GM21360 (cell line): ENCODE measurements around the gene C11orf52.
"Not testable (repeated sequence)": the region's sequence is repeated elsewhere in the genome, so short reads cannot be mapped to it uniquely, and the experiment has no call there.

Source experiments
- ATAC-seq: cut with Tn5 transposase; IDR thresholded peaks from one replicate; pipeline ENCODE4 v1.9.1; 2021; ENCODE audit warnings: mild to moderate bottlenecking, moderate library complexity; ENCODE audit not compliant: unreplicated experiment

C11orf52 gene, protein sequence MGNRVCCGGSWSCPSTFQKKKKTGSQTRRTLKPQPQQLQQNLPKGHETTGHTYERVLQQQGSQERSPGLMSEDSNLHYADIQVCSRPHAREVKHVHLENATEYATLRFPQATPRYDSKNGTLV

DNA sequence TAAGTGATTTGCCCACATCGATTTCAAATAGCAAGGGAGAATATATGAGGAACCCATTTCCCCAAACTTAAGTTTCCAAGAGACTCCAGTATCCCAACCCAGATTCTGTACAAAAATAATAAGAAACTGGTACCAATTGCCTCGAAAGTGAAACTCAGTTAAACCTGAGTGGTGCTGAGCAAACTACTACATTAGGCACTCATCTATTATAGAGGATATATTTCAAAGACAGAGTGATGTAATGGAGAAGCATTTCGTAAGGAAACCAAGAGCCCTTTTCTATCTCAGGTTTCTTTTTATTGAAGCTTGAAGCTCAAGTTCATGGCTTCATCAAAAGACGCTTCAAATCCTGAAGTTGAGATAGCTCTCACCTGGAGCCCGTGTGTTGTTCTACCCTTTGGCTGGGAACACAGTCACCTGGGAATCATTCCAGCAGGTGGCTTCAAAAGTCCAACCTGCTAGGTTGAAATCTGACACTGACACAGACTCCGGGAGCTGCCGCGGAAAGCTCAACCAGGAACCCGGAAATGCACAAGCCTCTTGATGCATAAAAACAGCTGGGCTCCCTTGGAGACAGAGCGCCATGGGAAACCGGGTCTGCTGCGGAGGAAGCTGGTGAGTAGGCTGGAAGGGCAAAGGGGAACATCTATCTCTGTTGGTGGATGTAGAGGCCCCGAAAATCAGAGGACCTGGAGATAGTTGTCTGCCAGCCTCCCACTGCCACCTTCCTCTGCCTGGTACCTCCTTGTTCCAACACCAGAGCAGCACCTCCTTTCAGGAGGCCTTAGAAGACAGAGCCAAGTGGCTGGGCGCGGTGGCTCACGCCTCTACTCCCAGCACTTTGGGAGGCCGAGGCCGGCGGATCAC, at the start of gene C11orf52:
C11orf52 (plus strand) TSS at position 524 of the 867 bp plus-strand sequence; CDS start at position 584, 60 bp downstream.
- ATAC-seq: no peak

DNA sequence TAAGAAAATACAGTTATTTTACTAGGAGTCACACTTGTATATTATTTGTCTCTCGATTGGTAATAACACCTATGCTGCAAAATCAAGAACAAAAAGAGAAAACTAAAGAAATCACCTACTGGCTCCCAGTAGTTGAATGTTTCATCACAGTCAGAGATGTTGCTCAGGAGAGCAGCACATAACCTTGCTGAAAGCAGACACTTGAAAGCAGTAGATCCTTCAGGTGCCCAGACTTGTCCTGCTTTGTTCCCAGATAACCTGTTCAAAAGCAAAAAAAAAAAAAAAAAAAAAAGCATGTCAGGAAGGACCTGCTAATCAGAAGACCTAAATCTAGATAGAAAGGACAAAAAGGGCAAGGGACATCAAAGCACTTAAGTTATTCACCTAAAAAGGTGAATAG, 48.6 kb upstream of the C11orf52 start:
- no peak for ATAC-seq

DNA sequence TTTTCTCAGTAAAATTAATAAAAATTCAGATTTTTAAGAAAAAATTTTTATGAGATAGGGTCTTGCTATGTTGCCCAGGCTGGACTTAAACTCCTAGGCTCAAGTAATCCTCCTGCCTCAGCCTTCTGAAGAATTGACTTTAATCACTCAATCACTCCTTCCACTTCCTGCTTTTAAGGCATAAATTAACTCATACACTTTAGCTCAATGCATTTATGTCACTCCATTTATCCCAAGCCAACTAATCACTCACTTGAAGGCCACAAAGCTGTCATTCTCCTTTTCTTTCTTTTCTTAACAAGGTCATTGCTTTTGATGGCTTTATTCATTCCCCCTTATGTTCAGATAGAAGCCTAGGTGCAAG, 48.2 kb upstream of the C11orf52 start:
- peak; percentile 13 for ATAC-seq

DNA sequence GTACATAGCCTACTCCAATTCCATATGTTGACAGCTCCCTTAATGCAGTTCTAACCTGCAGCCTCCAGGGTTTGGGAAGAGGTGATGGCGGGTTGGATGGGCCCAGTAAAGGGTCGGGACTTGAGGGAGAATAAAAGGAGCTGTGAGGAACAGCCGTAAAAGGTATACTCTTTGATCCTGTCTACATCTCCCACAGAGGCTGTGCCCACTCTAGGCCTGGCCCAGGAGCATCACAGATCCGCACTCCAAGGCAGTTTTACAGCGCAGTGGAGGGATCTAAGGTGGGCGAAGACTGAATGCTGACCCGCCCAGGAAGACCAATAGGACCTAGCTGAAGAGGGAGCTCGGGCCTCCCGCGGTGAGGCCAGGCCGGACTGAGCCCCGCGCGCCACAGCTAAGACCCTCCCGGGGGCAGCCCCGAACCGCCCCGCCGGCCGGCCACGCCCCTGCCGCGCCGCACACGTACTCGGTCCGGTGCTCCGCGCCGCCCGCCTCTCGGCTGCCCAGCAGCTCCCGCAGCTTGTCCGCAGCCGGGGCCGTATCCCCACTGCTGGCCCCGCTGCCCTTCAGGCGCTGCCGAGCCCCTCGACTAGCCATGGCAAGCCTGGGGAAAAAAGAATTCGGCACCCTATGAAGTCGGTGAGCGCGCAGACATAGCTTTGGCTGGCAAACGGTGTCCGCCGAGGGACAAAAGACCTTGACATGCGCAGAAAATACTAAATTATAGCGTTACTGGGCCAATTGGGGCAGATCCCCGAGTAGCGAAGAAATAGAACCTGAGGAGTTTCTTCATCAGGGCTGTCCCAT, 47.6 kb upstream of the C11orf52 start, which contains the start of gene ALG9:
ALG9 (minus strand) TSS at position 696 of the 807 bp plus-strand sequence; CDS start at position 597, 99 bp downstream.
- ATAC-seq: peak; percentile 82

DNA sequence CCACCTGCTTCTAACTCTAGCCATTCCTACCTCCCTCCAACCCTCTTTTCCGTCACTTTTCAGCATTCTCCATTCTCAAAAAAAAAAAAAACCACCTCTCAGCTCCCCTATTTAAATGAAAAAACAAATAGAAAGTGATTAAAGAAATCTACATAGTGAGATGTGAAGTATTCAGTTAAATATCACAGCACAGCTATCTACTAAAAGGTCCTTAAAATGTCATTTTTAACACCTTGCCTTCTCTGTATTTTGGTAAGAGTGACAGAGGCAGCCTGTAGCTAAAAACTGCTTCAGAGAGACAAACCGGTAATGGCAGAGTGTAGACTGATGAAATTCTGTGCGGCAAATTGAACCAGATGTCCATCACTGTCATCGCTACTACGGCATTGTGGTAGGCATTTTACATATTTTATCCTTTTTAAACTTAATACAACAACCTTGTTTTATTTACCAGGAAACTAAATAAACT, 47.0 kb upstream of the C11orf52 start:
- no peak for ATAC-seq

DNA sequence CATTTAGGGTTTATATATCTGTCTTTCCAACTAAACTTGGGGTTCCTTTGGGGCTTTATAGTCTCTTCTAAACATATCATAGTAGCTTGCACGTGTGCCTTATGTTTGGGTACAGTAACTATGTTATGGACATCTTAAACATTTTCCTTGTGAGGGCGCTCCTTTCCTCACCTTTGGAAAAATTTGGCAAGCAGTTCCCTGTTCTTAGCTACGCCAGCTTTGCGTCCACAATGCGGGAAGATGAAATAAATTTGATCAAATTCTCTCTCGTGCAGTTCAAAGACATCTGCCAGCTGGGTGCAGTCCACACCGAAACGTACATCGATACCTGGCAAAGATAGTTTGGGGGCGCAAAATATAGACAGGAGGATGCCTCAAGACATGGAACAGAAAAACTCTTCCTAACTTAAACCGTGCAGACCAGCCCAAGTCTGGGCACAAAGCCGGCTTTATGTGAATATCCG, 40.3 kb upstream of the C11orf52 start:
- no peak for ATAC-seq

DNA sequence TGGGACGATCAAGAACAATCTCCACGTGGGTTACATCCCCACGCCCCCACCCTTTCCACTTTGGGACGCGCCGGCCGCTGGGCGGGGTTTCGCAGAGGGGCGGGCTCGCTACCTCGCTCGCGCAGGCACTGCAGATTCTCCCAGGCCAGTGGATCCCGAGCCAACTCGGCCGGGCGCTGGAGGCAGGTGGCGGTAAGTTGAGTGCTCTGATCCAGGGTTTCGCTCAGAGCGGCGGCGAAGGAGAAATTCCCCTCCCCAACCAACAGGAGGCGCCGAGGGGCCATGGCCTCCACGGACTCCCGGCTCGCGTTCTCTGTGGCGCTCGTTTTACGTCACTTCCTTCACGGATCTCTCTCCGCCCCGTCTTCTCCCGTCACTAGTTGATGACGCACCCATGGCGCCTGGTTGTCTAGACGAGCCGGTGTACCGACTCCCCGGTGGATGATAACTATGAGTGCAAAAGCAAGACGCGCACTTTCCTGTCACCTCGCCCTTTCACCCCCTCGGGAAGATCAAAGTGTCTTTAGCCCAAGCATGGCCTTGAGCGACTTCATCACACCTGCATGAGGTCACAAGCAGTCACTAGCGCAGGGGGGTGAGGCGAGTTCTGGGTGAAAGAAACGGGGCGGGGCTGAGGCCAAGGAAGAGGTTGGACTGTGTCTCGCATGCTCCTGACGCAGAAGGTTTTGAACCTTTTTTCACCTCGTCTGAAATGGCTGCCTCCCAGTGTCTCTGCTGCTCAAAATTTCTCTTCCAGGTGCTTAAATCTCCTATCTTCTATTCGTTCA, 39.7 kb upstream of the C11orf52 start, which contains the start of the genes CFAP68 and FDXACB1:
CFAP68 (plus strand) TSS at position 693 of the 788 bp plus-strand sequence; CDS start at position 713, 20 bp downstream.
FDXACB1 (minus strand) TSS at position 317 of the 788 bp plus-strand sequence; CDS start at position 284, 33 bp downstream.
- peak; percentile 88 for ATAC-seq

DNA sequence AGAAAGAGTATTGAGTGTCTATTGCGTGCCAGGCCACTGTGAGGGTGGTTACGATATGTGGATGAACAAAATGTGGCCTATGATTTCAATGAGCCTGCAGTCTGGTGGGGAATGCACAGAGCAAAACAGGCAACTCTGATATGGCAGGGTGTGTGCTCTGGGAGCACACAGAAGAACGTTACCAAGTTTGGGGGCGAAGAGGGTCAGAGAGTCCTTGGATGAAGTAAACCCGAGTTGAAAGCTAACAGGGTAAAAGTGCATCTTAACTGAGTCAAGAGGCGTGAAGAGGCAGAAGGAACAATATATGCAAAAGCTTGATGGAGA, 39.1 kb upstream of the C11orf52 start:
- ATAC-seq: no peak

DNA sequence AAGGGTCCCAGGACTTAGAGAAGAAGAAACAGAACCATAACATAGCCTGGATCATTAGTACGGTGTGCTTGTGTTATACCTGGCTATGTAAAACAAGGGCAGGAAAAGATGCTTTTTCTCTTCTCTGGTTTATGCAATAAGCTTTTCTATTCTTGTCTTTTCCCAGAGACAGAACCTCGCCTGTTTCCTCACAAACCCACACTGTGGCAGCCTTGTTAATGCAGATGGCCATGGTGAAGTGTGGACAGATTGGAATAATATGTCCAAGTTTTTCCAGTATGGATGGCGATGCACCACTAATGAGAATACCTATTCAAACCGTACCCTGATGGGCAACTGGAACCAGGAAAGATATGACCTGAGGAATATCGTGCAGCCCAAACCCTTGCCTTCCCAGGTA, 36.5 kb upstream of the C11orf52 start:
- no peak for ATAC-seq

DNA sequence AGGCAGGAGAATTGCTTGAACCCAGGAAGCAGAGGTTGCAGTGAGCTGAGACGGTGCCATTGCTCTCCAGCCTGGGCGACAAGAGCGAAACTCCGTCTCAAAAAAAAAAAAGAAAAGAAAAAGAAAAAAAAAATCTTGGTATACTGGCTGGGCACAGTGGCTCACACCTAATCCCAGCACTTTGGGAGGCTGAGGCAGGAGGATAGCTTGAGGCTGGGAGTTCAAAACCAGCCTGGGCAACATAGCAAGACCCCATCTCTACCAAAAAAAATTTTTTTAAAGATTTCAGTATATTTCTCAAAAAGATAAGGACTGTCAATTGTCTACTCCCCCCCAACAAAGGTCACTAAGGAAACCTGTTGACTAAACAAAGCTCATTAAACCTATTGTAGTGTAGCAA, 33.7 kb upstream of the C11orf52 start:
- not testable (repeated sequence) for ATAC-seq

DNA sequence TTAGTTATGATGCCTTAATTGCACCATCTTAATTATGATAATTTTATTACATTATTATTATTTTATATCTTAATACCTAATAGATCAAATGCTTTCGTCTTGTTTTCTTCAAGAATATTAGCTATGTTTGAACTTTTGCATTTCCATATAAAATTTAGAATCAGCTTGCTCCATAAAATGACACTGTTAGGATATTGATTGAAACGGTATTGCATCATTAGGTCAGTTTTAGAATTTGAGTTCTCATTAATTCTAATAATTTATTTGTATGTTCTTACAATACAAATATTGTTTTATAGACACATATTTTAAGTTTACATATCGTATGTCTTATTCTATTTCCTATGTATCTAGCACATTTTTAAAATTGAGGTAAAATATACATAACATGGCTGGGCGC, 32.7 kb upstream of the C11orf52 start:
- no peak for ATAC-seq

DNA sequence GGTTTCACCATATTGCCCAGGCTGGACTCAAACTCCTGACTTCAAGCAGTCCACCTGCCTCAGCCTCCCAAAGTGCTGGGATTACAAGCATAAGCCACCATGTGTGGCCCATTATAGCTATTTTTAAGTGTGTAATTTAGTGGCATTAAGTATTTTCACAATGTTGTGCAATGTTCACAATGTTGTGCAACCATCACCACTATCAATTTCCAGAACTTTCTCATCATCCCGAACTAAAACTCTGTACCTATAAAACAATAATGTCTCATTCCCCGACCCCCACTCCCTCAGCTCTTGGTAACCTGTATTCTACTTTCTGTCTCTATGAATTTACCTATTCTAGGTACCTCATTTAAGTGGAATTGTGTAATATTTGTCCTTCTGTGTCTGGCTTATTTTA, 31.9 kb upstream of the C11orf52 start:
- no peak for ATAC-seq

DNA sequence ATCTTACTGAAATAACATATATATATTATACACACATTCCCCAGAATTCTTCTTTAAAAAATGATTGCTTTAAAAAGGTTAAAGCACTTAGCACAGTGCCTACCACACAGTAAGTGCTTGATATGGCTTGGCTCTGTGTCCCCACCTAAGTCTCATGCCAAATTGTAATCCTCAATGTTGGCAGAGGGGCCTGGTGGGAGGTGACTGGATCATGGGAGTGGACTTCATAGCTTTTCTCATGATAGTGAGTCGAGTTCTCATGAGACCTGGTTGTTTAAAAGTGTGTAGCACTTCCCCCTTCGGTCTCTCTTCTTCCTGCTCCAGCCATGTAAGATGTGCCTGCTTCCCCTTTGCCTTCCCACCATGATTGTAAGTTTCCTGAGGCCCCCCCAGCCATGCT, 13.3 kb upstream of the C11orf52 start:
- ATAC-seq: no peak

DNA sequence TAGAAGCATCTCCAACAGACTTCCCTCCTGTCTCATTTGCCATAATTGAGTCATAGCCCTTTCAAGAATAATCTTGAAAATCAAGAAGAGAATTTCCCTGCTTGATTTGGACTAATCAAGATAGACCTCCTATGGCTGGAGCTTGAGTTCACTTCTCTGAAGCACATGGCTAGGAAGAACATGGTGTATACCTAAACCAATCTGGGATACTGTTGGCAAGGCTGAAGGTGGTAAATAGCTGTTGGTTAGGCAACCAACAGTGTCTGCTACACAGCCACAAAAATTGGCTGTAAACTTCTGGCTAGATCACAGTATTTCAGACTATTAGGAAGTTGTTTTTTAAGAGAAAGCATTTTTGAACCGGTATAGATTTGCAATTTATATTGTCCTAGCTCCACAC, 12.0 kb upstream of the C11orf52 start:
- no peak for ATAC-seq

DNA sequence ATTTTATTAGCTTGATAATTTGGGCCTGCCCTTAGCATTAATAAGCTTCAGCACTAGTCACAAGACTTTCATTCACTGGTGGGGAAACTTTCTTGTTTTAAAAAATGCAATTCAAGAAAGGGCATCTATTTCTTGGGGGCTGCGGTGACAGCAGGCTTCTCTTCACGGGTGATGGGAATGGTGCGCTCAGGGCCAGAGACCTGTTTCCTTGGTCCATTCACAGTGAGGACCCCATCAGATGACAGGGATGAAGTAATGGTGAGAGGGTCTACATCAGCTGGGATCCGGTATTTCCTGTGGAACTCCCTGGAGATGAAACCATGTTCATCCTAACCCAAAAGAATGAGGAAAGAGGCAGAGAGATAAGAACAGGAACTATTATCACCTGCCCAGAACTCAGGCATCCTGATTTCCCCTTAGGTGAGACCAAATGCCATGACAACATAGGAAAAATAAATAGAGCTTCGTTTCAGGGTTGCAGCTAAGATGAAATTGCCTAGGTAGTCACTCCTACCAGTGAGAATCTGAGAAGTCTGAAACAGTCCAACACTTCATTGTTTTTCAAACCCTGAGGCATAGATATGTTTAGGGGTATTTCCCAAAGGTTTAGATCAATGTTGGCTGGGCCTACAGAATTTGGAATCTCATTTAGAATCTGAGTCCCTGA, 9.9 kb upstream of the C11orf52 start:
- ATAC-seq: no peak

DNA sequence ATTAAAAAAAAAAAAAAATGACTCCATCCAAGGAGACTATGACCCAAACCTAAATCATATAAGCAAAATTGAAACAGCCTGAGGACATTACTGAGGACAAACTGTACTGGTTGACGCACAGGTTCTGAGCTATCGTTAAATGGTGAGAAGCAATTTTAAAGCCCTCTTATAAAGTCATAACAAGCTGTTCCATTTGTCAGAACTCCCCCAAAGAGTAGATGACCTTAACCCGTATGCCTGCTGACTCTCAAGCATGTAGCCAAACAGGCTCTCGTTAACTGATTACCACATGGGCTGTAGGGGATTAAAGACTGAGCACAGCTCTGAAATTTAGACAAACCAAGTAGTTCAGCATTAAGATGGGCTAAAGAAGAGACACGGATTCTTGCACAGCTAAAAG, 9.3 kb upstream of the C11orf52 start:
- no peak for ATAC-seq

DNA sequence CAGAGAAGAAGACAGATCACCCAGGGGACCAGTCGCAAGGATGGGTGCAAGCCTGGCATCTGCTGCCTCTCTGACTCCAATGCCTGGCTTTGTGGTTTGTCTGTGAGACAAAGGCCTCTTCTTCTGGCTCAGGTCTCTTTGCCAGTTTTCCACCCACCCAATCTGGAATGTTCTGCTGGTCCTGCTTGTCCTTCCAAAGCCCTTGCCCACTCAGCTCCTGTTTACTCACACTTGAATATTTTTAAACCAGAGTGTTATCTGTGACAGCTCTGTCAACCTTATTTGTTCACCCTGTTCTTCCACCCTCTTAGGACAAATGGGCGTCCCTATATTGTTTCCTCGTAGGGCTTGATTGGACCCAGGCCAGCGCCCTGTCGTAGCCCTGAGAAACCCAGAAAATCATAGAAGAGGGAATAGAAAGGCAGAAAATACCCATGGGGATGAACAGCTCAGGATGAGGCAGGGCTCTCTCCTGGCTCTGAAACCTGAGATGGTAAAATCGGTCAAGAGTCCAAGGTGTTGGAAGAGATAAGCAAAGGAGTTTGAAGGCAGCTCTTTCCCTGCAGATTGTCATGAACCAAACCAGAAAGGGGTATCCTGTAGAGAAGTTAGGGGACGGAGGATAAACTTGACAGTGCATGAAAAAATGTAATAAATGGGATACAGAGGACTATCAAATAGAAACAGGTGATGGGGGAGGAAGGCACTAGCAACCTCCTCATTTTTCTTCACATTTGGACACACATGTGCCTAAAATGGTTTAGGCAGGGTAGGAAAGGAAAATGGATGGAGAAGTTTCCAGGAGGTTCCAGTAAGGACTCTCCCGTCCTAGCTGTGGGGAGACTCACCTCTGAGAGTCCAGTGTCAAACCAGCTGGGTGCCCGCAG, 7.8 kb upstream of the C11orf52 start:
- ATAC-seq: no peak

DNA sequence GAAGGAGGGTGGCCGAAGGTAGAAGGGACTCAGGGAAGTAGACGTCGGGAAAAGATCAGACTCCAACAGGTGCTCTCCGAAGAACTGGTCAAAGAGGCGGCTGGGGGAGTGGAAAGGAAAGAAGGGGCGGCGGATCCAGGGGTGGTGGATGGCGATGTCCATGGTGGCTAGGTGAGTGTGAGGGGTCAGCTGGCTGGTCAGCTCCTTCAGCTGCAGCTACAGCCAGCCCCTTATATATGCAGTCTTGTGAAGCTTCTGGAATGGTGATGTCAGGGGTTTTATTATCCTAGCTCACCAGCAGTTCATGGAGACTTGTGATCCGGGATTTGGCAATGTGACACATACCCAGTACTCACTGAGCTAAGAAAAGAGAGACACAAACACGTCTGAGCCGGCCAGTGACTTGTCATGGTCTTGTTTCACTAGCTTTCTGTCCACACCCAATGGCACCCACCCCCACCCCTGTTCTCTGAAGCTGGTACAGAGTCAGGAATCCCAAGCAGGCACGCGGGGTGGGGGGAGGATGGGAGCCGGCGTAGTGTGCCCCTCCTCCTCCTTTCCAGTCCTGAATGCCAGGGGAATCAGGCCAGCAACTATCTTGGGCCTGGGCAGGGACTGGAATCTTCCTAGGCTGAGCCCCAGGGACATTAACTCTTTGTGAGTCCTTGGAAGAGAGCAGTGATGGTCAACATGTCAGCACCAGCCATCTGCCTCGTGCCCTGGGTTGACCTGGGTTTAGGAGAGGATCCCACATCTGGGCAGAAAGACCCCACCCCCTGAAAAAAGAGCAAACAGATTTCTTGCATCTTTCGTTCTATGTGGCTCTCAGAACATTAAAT, 6.9 kb upstream of the C11orf52 start, which contains the start of gene CRYAB:
CRYAB (minus strand) TSS at position 208 of the 839 bp plus-strand sequence; CDS start at position 162, 46 bp downstream.
- ATAC-seq: no peak
